Keratinocyte (primary cell): ENCODE results near the gene KRT23. TPM values are rescaled to one million over a fixed set of nuclear protein-coding genes. Genes with fewer than 3 reads are reported as not detected.

ENCODE experiments used
- DNase-seq: peaks from one replicate; pipeline ENCODE4 v3.0.0-alpha.2; 2011; ENCODE audit warnings: low read depth, missing footprints, low spot score
- FAIRE-seq: peaks from 2 replicates; lab custom pipeline; 2011; peaks lifted over from hg19 to GRCh38; lab: Jason Lieb, UNC
- H2AFZ ChIP-seq: 2 replicates; pipeline ENCODE4 v1.6.0; 2012; ENCODE audit warnings: low read length, control low read depth, inconsistent platforms; ENCODE audit not compliant: control insufficient read depth
- H3K27ac ChIP-seq: 2 replicates; pipeline ENCODE4 v1.5.1; 2011; ENCODE audit warnings: low read length; ENCODE audit not compliant: control insufficient read depth, insufficient read depth
- H3K27me3 ChIP-seq: 3 replicates; pipeline ENCODE4 v1.6.0; 2011; ENCODE audit warnings: low read length; ENCODE audit not compliant: control insufficient read depth, insufficient read depth; ENCODE audit errors: extremely low read depth
- H3K36me3 ChIP-seq, 2 experiments: 2 replicates in 1 of 2; 3 replicates in 1 of 2; pipeline ENCODE4 v1.5.1; 2011; ENCODE audit warnings: low read length in 2 of 2, mild to moderate bottlenecking in 1 of 2; ENCODE audit not compliant: control insufficient read depth in 2 of 2, insufficient read depth in 2 of 2; ENCODE audit errors: extremely low read depth in 1 of 2
- H3K4me1 ChIP-seq: 3 replicates; pipeline ENCODE4 v1.5.1; 2011; ENCODE audit warnings: low read length; ENCODE audit not compliant: control insufficient read depth, insufficient read depth; ENCODE audit errors: extremely low read depth
- H3K4me2 ChIP-seq: 3 replicates; pipeline ENCODE4 v1.6.0; 2011; ENCODE audit warnings: low read depth, low read length; ENCODE audit not compliant: control insufficient read depth, insufficient read depth; ENCODE audit errors: extremely low read depth
- H3K4me3 ChIP-seq, 3 experiments: fragments of 200-600 bp in 1 of 3; sonication (generic) in 1 of 3; 2 replicates in 2 of 3; 3 replicates in 1 of 3; pipeline ENCODE4 v1.5.1; 2011 to 2016; ENCODE audit warnings: low read length in 3 of 3, mild to moderate bottlenecking in 3 of 3, control low read depth in 2 of 3, inconsistent platforms in 1 of 3, low read depth in 1 of 3, mixed read lengths in 1 of 3, mixed run types in 1 of 3, moderate library complexity in 1 of 3; ENCODE audit not compliant: control insufficient read depth in 2 of 3, insufficient read depth in 2 of 3; ENCODE audit errors: extremely low read depth in 1 of 3
- H3K79me2 ChIP-seq: 2 replicates; pipeline ENCODE4 v1.6.0; 2012; ENCODE audit warnings: low read length; ENCODE audit not compliant: control insufficient read depth, insufficient read depth
- H3K9ac ChIP-seq: 3 replicates; pipeline ENCODE4 v1.6.0; 2011; ENCODE audit warnings: low read length; ENCODE audit not compliant: control insufficient read depth, insufficient read depth; ENCODE audit errors: extremely low read depth
- H3K9me1 ChIP-seq: 3 replicates; pipeline ENCODE4 v1.6.0; 2011; ENCODE audit warnings: low read length; ENCODE audit not compliant: control insufficient read depth, insufficient read depth; ENCODE audit errors: extremely low read depth
- H3K9me3 ChIP-seq: 2 replicates; pipeline ENCODE4 v1.5.1; 2012; ENCODE audit warnings: low read depth, low read length; ENCODE audit not compliant: control insufficient read depth
- H4K20me1 ChIP-seq: 3 replicates; pipeline ENCODE4 v1.6.0; 2011; ENCODE audit warnings: low read length; ENCODE audit not compliant: control insufficient read depth, insufficient read depth; ENCODE audit errors: extremely low read depth
- CTCF ChIP-seq, 3 experiments: IDR thresholded peaks in 1 of 3; conservative IDR thresholded peaks in 1 of 3; optimal IDR thresholded peaks in 1 of 3; 2 replicates in 2 of 3; 3 replicates in 1 of 3; pipeline versions ENCODE3 to v1.5.1; 2011; ENCODE audit warnings: low read length in 3 of 3, mild to moderate bottlenecking in 3 of 3, moderate library complexity in 2 of 3, control low read depth in 1 of 3, inconsistent platforms in 1 of 3; ENCODE audit not compliant: insufficient read depth in 2 of 3; ENCODE audit errors: extremely low read depth in 1 of 3
- EZH2 ChIP-seq: IDR thresholded peaks from one replicate; pipeline ENCODE4 v1.6.1; 2012; ENCODE audit warnings: inconsistent platforms, mild to moderate bottlenecking, low read length, moderate library complexity
- dilution Hi-C: fragments of 300-500 bp; cut with MboI; formaldehyde crosslinking; loops from one replicate; pipeline ENCODE4 v1.7.0; 2020; ENCODE audit warnings: low sequenced_read_pairs; ENCODE audit not compliant: extremely low pct_ligation_motif_present
- polyA plus RNA-seq, 5 experiments: library from polyadenylated mRNA; depleted of rRNA in 3 of 5; stranded (reverse) in 3 of 5; stranded (forward) in 1 of 5; unstranded in 1 of 5; fragments of >200 nt; gene quantifications; 1 replicate in 1 of 5; 2 replicates in 3 of 5; 3 replicates in 1 of 5; pipeline versions ENCODE4 v1.2.1 to v1.2.3, GENCODE V29; 2011 to 2012; ENCODE audit warnings: missing spikeins in 2 of 5, low read depth in 1 of 5, low replicate concordance in 1 of 5

The KRT23 gene
- polyA plus RNA-seq, 1 donor (not counting 4 experiments of a cell fraction or from before 2014, with no cell fraction given), result 8.2 TPM

- no peaks in the 10 kb centered on the region for H3K27me3 ChIP-seq
- FAIRE-seq (no peak), DNase-seq (no peak)
- H3K4me3 ChIP-seq, result no peak overlapping the region
- H3K9me1 ChIP-seq, result no peaks in the 10 kb centered on the region
- no peaks in the 10 kb centered on the region for H3K36me3 ChIP-seq
- H3K9ac ChIP-seq, result no peak overlapping the region
- H3K79me2 ChIP-seq, result no peaks in the 10 kb centered on the region
- no peaks in the 10 kb centered on the region for H3K9me3 ChIP-seq
- no peak overlapping the region for H3K27ac ChIP-seq
- no peak overlapping the region for H3K4me2 ChIP-seq
- peaks cover 16% of the 10 kb centered on the region for H3K4me1 ChIP-seq
- no peaks in the 10 kb centered on the region for H4K20me1 ChIP-seq
- H2AFZ ChIP-seq, result no peak overlapping the region
- dilution Hi-C loops, result no loop called here
- TF ChIP-seq EZH2 (no peak), CTCF (optimal IDR thresholded peaks at IDR 0.05 in 1 of 3, IDR thresholded peaks at IDR 0.05 in 1 of 3, conservative IDR thresholded peaks at IDR 0.05 in 1 of 3; ENCODE audit: extremely low read depth in 1 of 3, insufficient read depth in 2 of 3, low read length in 3 of 3) (no peak)
These were observed 2.8 kb upstream of the KRT23 start for GRCh38 chr17:40940266-40940665.

GRCh38 chr17:40938981-40939380 is 1.5 kb upstream of the KRT23 start:
- peaks cover 16% of the 10 kb centered on the region for H3K4me1 ChIP-seq
- H4K20me1 ChIP-seq, result no peaks in the 10 kb centered on the region
- FAIRE-seq, result no peak
- H3K27me3 ChIP-seq, result no peaks in the 10 kb centered on the region
- H3K36me3 ChIP-seq, result no peaks in the 10 kb centered on the region
- H3K9me3 ChIP-seq, result no peaks in the 10 kb centered on the region
- H3K79me2 ChIP-seq, result no peaks in the 10 kb centered on the region
- no peak overlapping the region for H3K4me2 ChIP-seq
- H2AFZ ChIP-seq, result no peak overlapping the region
- H3K9me1 ChIP-seq, result no peaks in the 10 kb centered on the region
- no peak overlapping the region for H3K4me3 ChIP-seq
- no peak overlapping the region for H3K27ac ChIP-seq
- H3K9ac ChIP-seq, result no peak overlapping the region
- TF ChIP-seq CTCF (optimal IDR thresholded peaks at IDR 0.05 in 1 of 3, IDR thresholded peaks at IDR 0.05 in 1 of 3, conservative IDR thresholded peaks at IDR 0.05 in 1 of 3; ENCODE audit: extremely low read depth in 1 of 3, insufficient read depth in 2 of 3, low read length in 3 of 3), result no peak
- no peak for TF ChIP-seq EZH2
- dilution Hi-C loops, result no loop called here
- no peak for DNase-seq
